H1 (cell line): ENCODE measurements around the gene MRM2. TPM values are rescaled to one million over a fixed set of nuclear protein-coding genes. Genes with fewer than 3 reads are reported as not detected.

Experiments used
- CTCF ChIA-PET: fragments of 300-600 bp; sonication (Branson Sonifier 250); formaldehyde crosslinking; loops from one replicate; lab custom pipeline; 2021; ENCODE audit not compliant: partially characterized antibody; lab: Charles Lee
- POLR2A ChIA-PET: fragments of 300-600 bp; sonication (Branson Sonifier 250); formaldehyde crosslinking; loops from one replicate; lab custom pipeline; 2021; ENCODE audit warnings: inconsistent platforms; ENCODE audit not compliant: partially characterized antibody; lab: Charles Lee
- DNase-seq, 2 experiments: peaks; one replicate each; pipeline versions ENCODE4 v3.0.0 to v3.0.0-alpha.2; 2010 to 2022; ENCODE audit warnings: low spot score in 2 of 2, low read depth in 1 of 2, mixed read lengths in 1 of 2
- FAIRE-seq: peaks from 2 replicates; lab custom pipeline; 2011; peaks lifted over from hg19 to GRCh38; lab: Jason Lieb, UNC
- H2AFZ ChIP-seq: 2 replicates; pipeline ENCODE4 v1.8.1; 2012; ENCODE audit warnings: low read length, inconsistent platforms
- H2AK5ac ChIP-seq: 2 replicates; pipeline ENCODE4 v1.6.1; 2013; ENCODE audit warnings: low read depth, low read length
- H2BK120ac ChIP-seq: replicated peaks from 2 replicates; pipeline ENCODE3; 2013; ENCODE audit warnings: low read depth, low read length, inconsistent platforms
- H2BK12ac ChIP-seq: 2 replicates; pipeline ENCODE4 v1.6.1; 2013; ENCODE audit warnings: low read depth, low read length
- H2BK15ac ChIP-seq: 2 replicates; pipeline ENCODE4 v1.6.1; 2013; ENCODE audit warnings: low read length
- H2BK20ac ChIP-seq: 2 replicates; pipeline ENCODE4 v1.6.1; 2013; ENCODE audit warnings: low read length
- H2BK5ac ChIP-seq: 2 replicates; pipeline ENCODE4 v1.6.1; 2013; ENCODE audit warnings: low read depth, low read length
- H3K14ac ChIP-seq: 2 replicates; pipeline ENCODE4 v1.6.1; 2013; ENCODE audit warnings: inconsistent platforms; ENCODE audit not compliant: insufficient read length
- H3K18ac ChIP-seq: 2 replicates; pipeline ENCODE4 v1.6.1; 2013; ENCODE audit warnings: low read length; ENCODE audit errors: extremely low read depth
- H3K23ac ChIP-seq: 2 replicates; pipeline ENCODE4 v1.6.1; 2013; ENCODE audit warnings: inconsistent platforms; ENCODE audit not compliant: insufficient read length
- H3K23me2 ChIP-seq: 2 replicates; pipeline ENCODE4 v1.6.1; 2013; ENCODE audit warnings: low read depth, low read length
- H3K27ac ChIP-seq: 2 replicates; pipeline ENCODE4 v1.6.1; 2011; ENCODE audit warnings: low read depth, low read length, inconsistent platforms
- H3K27me3 ChIP-seq, 4 experiments: replicated peaks in 1 of 4; 1 replicate in 1 of 4; 2 replicates in 3 of 4; pipeline versions ENCODE4 v1.6.1 to v1.8.1; 2011 to 2013; ENCODE audit warnings: low read length in 3 of 4, mild to moderate bottlenecking in 3 of 4, inconsistent platforms in 2 of 4, mixed read lengths in 2 of 4, moderate library complexity in 1 of 4; ENCODE audit not compliant: control insufficient read depth in 3 of 4, insufficient read depth in 3 of 4; ENCODE audit errors: extremely low read depth in 1 of 4
- H3K36me3 ChIP-seq, 4 experiments: 2 replicates each; pipeline versions ENCODE4 v1.6.1 to v1.8.1; 2011 to 2013; ENCODE audit warnings: mild to moderate bottlenecking in 4 of 4, low read length in 3 of 4, moderate library complexity in 2 of 4, control low read depth in 1 of 4, inconsistent platforms in 1 of 4; ENCODE audit not compliant: insufficient read depth in 4 of 4, control insufficient read depth in 2 of 4
- H3K4ac ChIP-seq: replicated peaks from 2 replicates; pipeline ENCODE3; 2013; ENCODE audit warnings: low read length, low read depth, mixed read lengths, inconsistent platforms; ENCODE audit not compliant: insufficient read length
- H3K4me1 ChIP-seq, 4 experiments: replicated peaks in 1 of 4; 1 replicate in 1 of 4; 2 replicates in 3 of 4; pipeline versions ENCODE4 v1.6.1 to v1.8.1; 2011 to 2013; ENCODE audit warnings: low read length in 3 of 4, inconsistent platforms in 2 of 4, mixed read lengths in 1 of 4; ENCODE audit not compliant: insufficient read depth in 4 of 4, control insufficient read depth in 3 of 4
- H3K4me2 ChIP-seq, 2 experiments: 2 replicates each; pipeline versions ENCODE4 v1.6.1 to v1.8.1; 2011 to 2013; ENCODE audit warnings: low read depth in 2 of 2, low read length in 2 of 2, control low read depth in 1 of 2, inconsistent platforms in 1 of 2, mild to moderate bottlenecking in 1 of 2; ENCODE audit not compliant: insufficient read depth in 1 of 2
- H3K4me3 ChIP-seq, 4 experiments: fragments of 200-600, 300-600 bp in 1 of 4; sonication (generic), shearing (Covaris generic), sonication (Bioruptor Twin) in 1 of 4; 2 replicates each; pipeline versions ENCODE4 v1.5.1 to v1.8.1; 2011 to 2016; ENCODE audit warnings: low read length in 4 of 4, low read depth in 3 of 4, control low read depth in 2 of 4, inconsistent platforms in 2 of 4, mild to moderate bottlenecking in 2 of 4, mixed read lengths in 1 of 4, moderate library complexity in 1 of 4; ENCODE audit not compliant: insufficient read depth in 2 of 4; ENCODE audit errors: extremely low read depth in 1 of 4
- H3K56ac ChIP-seq: replicated peaks from 2 replicates; pipeline ENCODE3; 2013; ENCODE audit warnings: low read depth, mild to moderate bottlenecking, mixed read lengths, low read length, inconsistent platforms; ENCODE audit not compliant: insufficient read length
- H3K79me1 ChIP-seq: 2 replicates; pipeline ENCODE4 v1.6.1; 2013; ENCODE audit warnings: low read depth, low read length, control low read depth
- H3K79me2 ChIP-seq, 2 experiments: 2 replicates each; pipeline versions ENCODE4 v1.6.1 to v1.8.1; 2012 to 2013; ENCODE audit warnings: low read length in 2 of 2, mild to moderate bottlenecking in 2 of 2, inconsistent platforms in 1 of 2; ENCODE audit not compliant: insufficient read depth in 2 of 2, control insufficient read depth in 1 of 2
- H3K9ac ChIP-seq, 4 experiments: replicated peaks in 1 of 4; 1 replicate in 1 of 4; 2 replicates in 3 of 4; pipeline versions ENCODE4 v1.6.1 to v1.8.1; 2011 to 2013; ENCODE audit warnings: low read depth in 3 of 4, low read length in 3 of 4, control low read depth in 2 of 4, mild to moderate bottlenecking in 2 of 4, moderate library complexity in 2 of 4, inconsistent platforms in 1 of 4; ENCODE audit errors: extremely low read depth in 1 of 4
- H3K9me3 ChIP-seq, 2 experiments: 2 replicates each; pipeline versions ENCODE4 v1.6.1 to v1.8.1; 2012 to 2013; ENCODE audit warnings: mild to moderate bottlenecking in 2 of 2, moderate library complexity in 2 of 2, control low read depth in 1 of 2, inconsistent platforms in 1 of 2, low read depth in 1 of 2, low read length in 1 of 2, mixed read lengths in 1 of 2; ENCODE audit not compliant: insufficient read depth in 2 of 2
- H4K20me1 ChIP-seq, 2 experiments: replicated peaks in 1 of 2; 2 replicates each; pipeline versions ENCODE3 to v1.8.1; 2011 to 2013; ENCODE audit warnings: inconsistent platforms in 2 of 2, low read length in 2 of 2, mild to moderate bottlenecking in 1 of 2; ENCODE audit not compliant: insufficient read depth in 2 of 2, control insufficient read depth in 1 of 2
- H4K5ac ChIP-seq: 2 replicates; pipeline ENCODE4 v1.6.1; 2013; ENCODE audit warnings: low read length, low read depth, mixed read lengths, inconsistent platforms; ENCODE audit not compliant: insufficient read length
- H4K8ac ChIP-seq: 2 replicates; pipeline ENCODE4 v1.8.0; 2013; ENCODE audit warnings: mild to moderate bottlenecking, moderate library complexity, low read length, inconsistent platforms; ENCODE audit not compliant: insufficient read depth; ENCODE audit errors: extremely low read depth
- H4K91ac ChIP-seq: replicated peaks from 2 replicates; pipeline ENCODE3; 2013; ENCODE audit warnings: low read length, mixed read lengths, inconsistent platforms; ENCODE audit not compliant: insufficient read length
- JUN ChIP-seq: IDR thresholded peaks from 2 replicates; pipeline ENCODE4 v1.6.1; 2011; ENCODE audit warnings: low read depth, mild to moderate bottlenecking, improper control_type of control experiment, low read length
- RXRA ChIP-seq: IDR thresholded peaks from 2 replicates; pipeline ENCODE4 v1.6.1; 2011; ENCODE audit warnings: low read depth, mild to moderate bottlenecking, low read length, moderate library complexity; ENCODE audit not compliant: insufficient read depth
- TCF12 ChIP-seq: IDR thresholded peaks from 2 replicates; pipeline ENCODE4 v1.6.1; 2011; ENCODE audit warnings: low read depth, mild to moderate bottlenecking, low read length
- WGBS, 2 experiments: shearing (Covaris generic) in 1 of 2; methylation state at CpG; one replicate each; pipeline versions ENCODE4 v1.1.6 to v1.1.7; 2013 to 2015; ENCODE audit warnings: low lambda C conversion rate in 2 of 2, mixed read lengths in 2 of 2, inconsistent platforms in 1 of 2, low coverage in 1 of 2, missing lambda C conversion rate in 1 of 2; ENCODE audit not compliant: insufficient replicate concordance in 2 of 2, insufficient coverage in 1 of 2, insufficient read length in 1 of 2; ENCODE audit errors: extremely low coverage in 1 of 2, missing lambda C conversion rate in 1 of 2; 5-methylcytosine and 5-hydroxymethylcytosine counted together
- polyA plus RNA-seq, 7 experiments: library from polyadenylated mRNA; depleted of rRNA in 3 of 7; stranded (reverse) in 5 of 7; unstranded in 2 of 7; fragments of >200 nt in 5 of 7; fragments of 200-250 nt in 2 of 7; gene quantifications; 1 replicate in 5 of 7; 2 replicates in 1 of 7; 4 replicates in 1 of 7; pipeline versions ENCODE4 v1.2.1 to v1.2.3, GENCODE V29; 2011 to 2013; ENCODE audit warnings: missing spikeins in 2 of 7, mixed read lengths in 2 of 7
- total RNA-seq: library from RNA; stranded (reverse); fragmentation: NEBNext Ultra II Directional; extraction: Animal tissue kit (Norgen Biotek cat#: 25700); gene quantifications from 2 replicates; pipeline ENCODE4 v1.2.1, GENCODE V29; 2021

Gene MRM2
- total and polyA plus RNA-seq, 2 of the 8 experiments (the other 6 are each of a cell fraction or from before 2014, with no cell fraction given), result 17.2 to 38.6 TPM

DNA sequence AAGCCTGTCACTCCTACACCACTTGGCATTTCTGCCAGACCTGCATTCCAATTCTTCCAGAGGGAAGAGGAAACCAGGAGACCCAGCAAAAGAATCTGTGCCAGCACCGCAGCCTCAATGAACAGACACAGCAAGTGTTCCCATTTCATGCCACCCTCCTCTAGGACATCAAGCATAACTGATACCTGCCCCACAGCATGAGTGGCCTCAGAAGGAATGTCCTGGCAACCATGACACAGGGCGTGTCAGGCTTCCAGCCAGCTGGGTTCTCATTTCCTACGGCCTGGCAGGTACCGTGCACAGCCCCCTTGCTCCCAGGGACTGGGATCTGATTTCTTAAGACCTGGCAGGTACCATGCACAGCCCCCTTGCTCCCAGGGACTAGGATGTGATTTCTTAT is 17.1 kb downstream of the MRM2 start:
- no peak overlapping the region for H2BK15ac ChIP-seq
- no peak for TF ChIP-seq TCF12
- TF ChIP-seq RXRA, result no peak
- no peak for TF ChIP-seq JUN
- TF ChIP-seq, all 59 proteins: peak for 0
- H4K8ac ChIP-seq, result no peak overlapping the region
- H3K14ac ChIP-seq, result no peak overlapping the region
- CTCF ChIA-PET, result interaction anchor here (0.8 to 1.7 kb wide), 3 partner anchors 8 to 31 kb away, joined by 3 read pairs; no protein-coding TSS in a partner anchor
- no peak overlapping the region for H4K91ac ChIP-seq
- POLR2A ChIA-PET, result interaction anchor here (0.8 to 1.1 kb wide), 2 partner anchors 10 to 125 kb away, joined by 3 read pairs; no protein-coding TSS in a partner anchor
- H3K79me2 ChIP-seq, result peaks cover 0 to 40% of the 10 kb centered on the region in 2 experiments; a peak in 3 of 4 replicates
- H3K23me2 ChIP-seq, result no peaks in the 10 kb centered on the region
- FAIRE-seq (no peak), DNase-seq (no peak)
- H3K9ac ChIP-seq, result no peak overlapping the region
- no peak overlapping the region for H4K5ac ChIP-seq
- H3K9me3 ChIP-seq, result no peaks in the 10 kb centered on the region
- no peak overlapping the region for H2BK5ac ChIP-seq
- WGBS, 2 experiments, result 73% methylated on average over 4 of the region's 4 CpGs; no CpG with 5 or more reads in 1 of the 2 experiments
- no peak overlapping the region for H2BK120ac ChIP-seq
- no peak overlapping the region for H2AK5ac ChIP-seq
- H3K4me2 ChIP-seq, result no peak overlapping the region
- H4K20me1 ChIP-seq, result peaks cover 5 to 16% of the 10 kb centered on the region in 2 experiments
- no peak overlapping the region for H2AFZ ChIP-seq
- no peak overlapping the region for H3K23ac ChIP-seq
- H3K4ac ChIP-seq, result no peak overlapping the region
- H3K56ac ChIP-seq, result no peak overlapping the region
- H3K4me3 ChIP-seq, result no peak overlapping the region
- H3K18ac ChIP-seq, result no peak overlapping the region
- H3K36me3 ChIP-seq, result peaks cover 9 to 36% (median 26%) of the 10 kb centered on the region in 4 experiments; a peak in 7 of 8 replicates
- peaks cover 19% of the 10 kb centered on the region for H3K79me1 ChIP-seq
- H2BK20ac ChIP-seq, result no peak overlapping the region
- H3K4me1 ChIP-seq, result no peaks in the 10 kb centered on the region; a peak in 1 of 7 replicates
- H3K27me3 ChIP-seq, result no peaks in the 10 kb centered on the region
- no peak overlapping the region for H3K27ac ChIP-seq
- no peak overlapping the region for H2BK12ac ChIP-seq
